NCI-H1417 (cell line): Measurements from ENCODE around the gene METTL26.
A peak's percentile ranks its signal among the peaks of the same experiment; 100 is the strongest.

ENCODE experiments used
- DNase-seq, 3 experiments: peaks; one replicate each; lab custom pipeline; 2025; lab: John Stamatoyannopoulos, UW

METTL26 gene

DNA sequence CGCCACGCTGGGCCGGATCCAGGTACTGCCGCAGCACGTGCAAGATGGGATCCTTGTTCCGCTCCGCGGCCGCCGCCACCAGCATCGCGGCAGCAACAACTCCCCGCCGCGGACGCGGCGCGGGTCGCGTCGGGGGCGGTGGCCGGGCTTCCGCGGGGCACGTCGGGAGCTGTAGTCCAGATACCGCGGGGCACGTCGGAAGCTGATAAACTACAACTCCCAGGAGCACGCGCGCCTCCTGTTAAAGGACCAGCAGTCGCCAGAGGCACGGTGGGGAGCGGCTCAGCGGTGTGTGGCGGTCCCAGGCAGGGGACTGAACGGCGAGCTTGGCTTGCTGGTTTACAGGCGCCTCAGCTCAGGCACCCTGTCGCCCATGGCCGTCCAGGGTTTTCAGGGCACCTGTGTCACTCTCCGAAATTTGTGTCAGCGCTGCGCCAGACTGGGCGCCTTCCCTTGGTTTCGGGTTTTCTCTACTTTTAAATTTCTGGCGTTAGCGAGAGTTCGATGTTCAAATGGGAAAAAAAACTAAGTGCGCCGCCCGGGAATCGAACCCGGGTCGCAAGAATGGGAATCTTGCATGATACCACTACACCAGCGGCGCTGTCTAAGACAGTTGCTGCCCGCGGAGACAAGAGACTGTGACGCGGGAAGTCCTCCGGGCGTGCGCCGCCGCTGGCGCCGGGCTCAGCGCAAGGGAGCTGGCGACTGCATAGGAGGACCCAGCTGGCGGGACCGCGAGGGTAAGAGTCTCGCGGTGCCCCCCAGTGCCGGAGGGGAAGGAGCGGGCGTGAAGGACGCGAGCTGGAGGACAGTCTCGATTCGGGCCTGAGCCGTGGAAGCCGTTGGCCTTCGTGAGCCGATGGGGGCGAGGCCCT, at the start of gene METTL26:
Gene METTL26, minus strand, starts transcription at position 100 of the 875 bp plus-strand sequence. Its CDS starts 15 bp downstream, at position 85.
- peak; percentile 92 to 98 (median 96) for DNase-seq

DNA sequence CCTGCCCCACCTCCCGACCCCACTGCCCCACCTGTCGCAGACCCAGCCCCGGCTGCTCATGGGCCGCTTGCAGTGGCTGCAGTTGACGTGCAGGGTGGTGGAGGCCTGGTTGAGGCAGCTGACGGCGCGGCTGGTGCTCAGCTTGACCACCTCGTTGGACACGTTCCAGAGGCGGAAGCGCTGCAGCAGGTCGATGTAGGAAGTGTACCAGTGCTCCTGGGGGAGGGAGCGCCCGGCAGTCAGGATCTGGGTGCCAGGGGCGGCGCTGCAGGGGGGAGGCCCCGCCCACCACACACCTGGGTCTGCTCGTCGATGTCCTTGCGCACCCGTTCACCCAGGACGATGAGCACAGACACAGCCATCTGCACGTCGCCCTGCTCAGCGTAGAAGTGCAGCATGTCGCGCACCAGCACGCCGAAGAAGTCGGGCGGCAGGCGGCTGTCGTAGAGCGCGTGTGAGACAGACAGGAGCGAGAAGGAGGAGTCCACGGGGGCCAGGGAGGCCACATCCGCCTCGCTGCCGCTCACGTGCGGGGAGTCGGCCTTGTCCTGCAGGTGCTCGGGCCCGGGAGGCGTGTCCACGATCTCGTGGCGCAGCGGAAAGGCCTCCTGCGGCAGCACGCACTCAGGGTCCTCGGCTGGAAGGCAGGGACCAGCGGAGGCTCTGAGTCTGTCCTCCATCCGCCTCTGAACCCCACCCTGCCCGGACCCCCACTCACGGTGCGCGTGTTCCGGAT, 49.0 kb upstream of the METTL26 start:
- DNase-seq: peak; percentile 83 to 93 (median 91)

DNA sequence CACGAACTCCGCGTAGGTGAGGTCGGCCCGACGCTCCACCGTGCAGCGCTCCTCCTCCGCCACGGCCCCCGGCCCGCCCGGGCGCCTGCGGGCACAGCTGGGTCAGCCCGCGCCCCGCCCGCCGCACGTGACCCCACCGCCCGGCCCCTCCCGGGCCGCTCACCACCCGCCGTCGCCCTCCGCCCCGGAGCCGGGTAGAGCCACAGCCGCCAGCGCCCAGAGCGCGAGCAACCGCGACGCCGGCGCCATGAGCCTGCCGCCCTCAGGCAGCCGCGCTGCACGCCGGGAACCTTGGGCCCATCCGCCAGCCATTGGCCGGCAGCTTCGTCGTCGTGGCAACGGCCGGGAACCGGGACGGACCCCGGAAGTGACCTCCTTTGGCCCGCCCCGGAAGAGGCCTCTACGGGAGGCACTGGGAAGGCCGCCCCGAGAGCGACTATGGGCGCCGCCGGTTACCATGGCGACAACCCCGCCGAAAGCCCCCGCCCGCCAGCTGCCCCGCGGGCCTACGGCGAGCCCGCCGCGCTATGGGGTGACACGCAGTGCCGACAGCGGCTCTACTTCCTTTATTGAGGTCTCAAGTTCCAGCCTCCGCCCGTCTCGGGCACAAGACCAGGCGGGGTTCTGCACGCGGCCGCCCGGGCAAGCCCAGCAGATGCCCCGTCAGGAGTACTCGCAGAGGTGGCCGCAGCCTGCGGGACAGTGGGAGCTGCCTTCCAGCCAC, 48.1 kb upstream of the METTL26 start, which contains the start of gene JMJD8:
Gene JMJD8, minus strand, starts transcription at position 264 of the 724 bp plus-strand sequence. Its CDS starts 15 bp downstream, at position 249.
- peak; percentile 95 to 99 (median 97) for DNase-seq

DNA sequence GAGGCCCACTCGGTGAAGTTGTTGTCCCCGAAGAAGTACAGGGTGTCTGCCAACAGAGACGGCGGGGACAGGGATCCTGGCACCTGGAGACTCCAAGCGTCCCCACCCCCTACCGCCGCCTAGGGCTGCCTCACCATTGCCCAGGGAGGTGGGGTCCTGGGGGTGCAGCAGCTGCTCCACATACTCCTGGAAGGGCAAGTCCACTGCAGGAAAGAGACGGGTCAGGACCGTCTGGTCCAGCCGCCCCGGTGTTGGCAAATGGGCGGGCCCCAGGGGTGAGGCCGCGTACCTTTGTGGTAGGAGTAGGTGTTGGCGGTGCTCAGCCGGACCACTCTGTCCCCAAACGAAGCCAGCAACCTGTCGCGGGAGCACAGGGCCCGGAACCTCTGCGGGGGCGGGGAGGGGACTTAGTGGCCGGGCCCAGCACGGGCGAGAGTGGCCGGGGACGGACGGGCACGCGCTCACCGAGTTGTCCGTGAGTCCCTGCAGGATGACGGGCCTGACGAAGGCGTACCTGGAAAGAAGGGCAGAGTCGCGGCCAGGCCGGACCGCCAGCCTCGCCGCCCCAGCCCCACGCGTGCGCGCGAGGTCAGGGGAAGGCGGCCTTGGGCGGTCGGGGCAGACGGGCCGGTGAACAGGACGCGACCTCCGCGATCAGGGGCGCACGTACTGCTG, 47.4 kb upstream of the METTL26 start:
- no peak for DNase-seq

DNA sequence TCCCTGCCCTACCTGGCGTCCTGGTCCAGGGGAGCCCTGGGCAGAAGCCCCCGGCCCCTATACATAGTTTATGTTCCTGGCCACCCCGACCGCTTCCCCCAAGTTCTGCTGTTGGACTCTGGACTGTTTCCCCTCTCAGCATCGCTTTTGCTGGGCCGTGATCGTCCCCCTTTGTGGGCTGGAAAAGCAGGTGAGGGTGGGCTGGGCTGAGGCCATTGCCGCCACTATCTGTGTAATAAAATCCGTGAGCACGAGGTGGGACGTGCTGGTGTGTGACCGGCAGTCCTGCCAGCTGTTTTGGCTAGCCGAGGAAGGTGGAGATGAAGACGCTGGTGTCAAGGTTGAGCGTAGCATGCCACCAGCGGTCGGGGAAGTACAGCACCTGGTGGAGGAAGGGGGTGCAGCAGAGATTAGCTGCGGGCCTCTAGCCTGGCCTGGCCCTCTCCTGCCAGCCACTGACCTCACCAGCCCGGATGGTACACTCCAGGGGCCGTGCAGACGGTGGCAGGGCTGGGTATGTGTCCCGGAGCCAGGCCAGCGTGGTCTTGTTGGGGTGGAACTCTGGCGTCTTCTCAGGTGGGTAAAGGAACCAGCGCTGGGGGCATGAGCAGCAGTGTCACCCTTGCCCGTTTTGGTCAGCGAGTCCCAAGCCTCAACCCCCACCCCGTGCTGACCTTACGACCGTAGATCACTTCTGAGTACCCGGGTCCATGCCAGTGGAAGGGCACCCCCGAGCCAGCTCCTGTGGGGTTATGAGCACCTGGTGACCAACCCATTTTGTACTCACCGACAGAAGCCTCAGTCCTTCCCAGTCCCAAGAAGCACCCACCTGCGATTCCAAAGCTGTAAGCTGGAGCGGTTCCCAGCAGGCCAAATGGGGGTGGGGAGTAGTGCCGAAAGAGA, 46.6 kb upstream of the METTL26 start:
- no peak for DNase-seq

DNA sequence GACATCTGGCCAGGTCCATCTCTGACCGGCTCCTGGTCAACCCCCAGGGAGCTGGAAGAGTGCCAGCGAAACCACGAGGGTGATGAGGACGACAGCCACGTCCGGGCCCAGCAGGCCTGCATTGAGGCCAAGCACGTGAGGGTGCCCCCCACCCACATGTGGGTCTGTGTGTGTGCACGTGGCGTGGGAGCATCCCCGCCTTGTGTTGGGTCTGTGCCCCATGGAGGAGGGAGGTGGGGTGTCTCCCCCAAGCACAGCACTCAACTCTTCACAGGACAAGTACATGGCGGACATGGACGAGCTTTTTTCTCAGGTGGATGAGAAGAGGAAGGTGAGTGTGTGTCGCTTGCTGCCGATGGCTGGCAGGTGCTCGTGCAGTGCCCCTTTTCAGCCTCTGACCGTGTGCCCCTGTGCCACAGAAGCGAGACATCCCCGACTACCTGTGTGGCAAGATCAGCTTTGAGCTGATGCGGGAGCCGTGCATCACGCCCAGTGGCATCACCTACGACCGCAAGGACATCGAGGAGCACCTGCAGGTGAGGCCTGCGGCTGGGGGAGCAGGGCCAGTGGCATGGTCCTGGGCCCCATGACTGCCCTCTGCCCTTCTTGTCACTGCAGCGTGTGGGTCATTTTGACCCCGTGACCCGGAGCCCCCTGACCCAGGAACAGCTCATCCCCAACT, 45.8 kb upstream of the METTL26 start:
- no peak for DNase-seq

DNA sequence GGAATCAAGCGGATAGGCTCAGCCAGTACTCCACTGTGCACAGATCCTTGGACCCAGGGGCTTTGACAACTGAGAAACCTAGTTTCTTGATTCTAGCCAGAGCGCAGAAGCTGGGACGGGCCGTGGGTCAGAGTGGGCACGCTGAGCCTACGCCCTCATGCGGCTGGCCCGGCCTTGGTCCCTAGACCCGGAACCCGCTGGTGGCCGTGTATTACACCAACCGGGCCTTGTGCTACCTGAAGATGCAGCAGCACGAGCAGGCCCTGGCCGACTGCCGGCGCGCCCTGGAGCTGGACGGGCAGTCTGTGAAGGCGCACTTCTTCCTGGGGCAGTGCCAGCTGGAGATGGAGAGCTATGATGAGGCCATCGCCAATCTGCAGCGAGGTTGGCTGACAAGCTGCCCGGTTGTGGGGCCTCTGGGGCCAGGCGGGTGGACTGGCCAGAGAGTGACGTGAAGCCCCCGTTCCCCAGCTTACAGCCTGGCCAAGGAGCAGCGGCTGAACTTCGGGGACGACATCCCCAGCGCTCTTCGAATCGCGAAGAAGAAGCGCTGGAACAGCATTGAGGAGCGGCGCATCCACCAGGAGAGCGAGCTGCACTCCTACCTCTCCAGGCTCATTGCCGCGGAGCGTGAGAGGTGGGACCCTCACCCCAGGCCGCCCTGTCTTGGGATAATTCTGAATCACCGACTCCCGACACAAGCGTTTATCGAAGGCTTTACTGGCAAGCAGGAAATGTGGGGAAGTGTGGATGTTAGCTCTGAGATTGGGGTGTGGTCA, 45.1 kb upstream of the METTL26 start:
- peak in 1 of 3 experiments; percentile 32 for DNase-seq

DNA sequence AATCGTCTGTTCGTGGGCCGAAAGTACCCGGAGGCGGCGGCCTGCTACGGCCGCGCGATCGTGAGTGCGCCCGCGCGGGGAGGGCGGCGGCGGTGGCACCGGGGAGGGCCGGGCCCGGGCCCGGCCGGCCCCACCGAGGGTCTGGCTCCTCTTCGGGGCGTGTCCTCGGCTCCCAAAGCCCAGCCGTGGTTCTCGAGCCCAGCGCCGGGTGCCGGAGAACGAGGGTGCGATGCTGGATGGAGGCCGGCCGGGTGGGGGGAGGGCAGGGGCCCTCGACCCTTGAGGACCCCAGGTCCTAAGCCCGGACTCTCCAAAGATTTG, 44.5 kb upstream of the METTL26 start:
- no peak for DNase-seq

DNA sequence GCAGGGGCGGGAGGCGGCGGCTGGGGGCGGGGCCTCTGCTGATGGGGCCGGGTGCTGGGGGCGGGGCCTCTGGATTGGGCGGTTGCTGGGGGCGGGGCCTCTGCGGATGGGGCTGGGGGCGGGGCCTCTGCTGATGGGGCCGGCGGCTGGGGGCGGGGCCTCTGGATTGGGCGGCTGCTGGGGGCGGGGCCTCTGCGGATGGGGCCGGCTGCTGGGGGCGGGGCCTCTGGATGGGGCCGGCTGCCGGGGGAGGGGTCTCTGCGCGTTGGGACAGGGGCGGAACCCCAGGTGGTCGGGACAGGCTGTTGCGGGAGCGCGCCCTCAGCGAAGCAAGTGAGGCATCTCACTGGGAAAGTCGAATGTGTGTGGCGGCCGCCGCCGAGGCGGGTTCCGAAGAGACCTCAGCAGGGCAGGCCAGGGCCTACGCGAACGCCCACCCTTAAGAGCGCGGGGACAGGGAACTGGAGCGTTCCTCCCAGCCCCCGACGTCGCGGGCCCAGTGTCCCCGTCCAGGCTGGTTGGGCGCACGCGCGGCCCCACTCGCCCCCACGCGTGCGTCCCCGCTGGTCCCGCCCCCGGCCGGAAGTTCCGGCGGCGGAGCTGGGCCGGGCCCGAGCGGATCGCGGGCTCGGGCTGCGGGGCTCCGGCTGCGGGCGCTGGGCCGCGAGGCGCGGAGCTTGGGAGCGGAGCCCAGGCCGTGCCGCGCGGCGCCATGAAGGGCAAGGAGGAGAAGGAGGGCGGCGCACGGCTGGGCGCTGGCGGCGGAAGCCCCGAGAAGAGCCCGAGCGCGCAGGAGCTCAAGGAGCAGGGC, 43.9 kb upstream of the METTL26 start, which contains the start of gene STUB1:
Gene STUB1, plus strand, starts transcription at position 597 of the 811 bp plus-strand sequence. Its CDS starts 116 bp downstream, at position 713.
- peak; percentile 80 to 91 (median 90) for DNase-seq

DNA sequence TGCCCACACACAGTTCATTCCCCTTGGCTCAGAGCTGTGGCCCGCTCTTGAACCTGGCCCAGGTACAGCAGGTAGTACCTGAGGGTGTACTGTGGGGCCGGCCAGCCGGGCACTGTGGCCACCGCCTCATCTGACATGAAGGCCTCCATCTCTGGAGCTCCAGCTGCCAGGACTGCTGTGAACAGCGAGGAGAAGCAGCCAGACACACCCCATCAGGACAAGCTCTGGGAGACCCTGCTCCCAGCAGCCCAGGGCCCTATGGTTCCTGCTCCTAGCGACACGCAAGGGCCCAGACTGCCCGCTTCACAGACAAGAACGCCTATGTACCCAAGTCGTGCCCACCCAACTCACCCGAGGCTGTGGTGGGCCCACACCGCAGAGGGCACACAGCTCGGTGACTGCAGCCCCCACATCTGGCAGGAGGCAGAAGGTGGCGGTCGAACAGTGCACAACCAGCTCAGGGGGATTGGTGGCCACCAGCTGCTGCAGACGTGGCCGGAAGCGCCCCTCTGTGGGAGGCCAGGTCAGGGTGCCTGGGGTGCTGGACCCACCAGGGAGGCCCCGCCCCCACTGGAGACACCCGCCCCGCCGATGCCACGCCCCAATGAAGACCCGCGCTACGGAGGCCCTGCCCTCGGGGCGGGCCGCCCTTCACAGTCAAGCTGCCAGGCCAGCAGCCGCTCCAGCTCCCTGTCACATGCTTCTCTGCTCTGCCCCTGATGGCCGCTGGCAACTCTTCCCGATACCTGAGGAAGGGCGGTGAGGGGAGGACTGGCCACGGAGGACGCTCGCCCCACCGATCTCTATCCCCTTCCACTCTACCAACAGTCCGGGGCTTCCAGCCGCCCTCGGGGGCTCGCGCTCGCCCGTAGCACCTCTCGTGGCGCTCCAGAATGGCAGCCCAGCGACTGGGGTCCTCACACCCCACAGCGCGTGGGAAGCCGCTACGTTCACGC, 43.0 kb upstream of the METTL26 start:
- peak; percentile 78 to 86 (median 80) for DNase-seq

DNA sequence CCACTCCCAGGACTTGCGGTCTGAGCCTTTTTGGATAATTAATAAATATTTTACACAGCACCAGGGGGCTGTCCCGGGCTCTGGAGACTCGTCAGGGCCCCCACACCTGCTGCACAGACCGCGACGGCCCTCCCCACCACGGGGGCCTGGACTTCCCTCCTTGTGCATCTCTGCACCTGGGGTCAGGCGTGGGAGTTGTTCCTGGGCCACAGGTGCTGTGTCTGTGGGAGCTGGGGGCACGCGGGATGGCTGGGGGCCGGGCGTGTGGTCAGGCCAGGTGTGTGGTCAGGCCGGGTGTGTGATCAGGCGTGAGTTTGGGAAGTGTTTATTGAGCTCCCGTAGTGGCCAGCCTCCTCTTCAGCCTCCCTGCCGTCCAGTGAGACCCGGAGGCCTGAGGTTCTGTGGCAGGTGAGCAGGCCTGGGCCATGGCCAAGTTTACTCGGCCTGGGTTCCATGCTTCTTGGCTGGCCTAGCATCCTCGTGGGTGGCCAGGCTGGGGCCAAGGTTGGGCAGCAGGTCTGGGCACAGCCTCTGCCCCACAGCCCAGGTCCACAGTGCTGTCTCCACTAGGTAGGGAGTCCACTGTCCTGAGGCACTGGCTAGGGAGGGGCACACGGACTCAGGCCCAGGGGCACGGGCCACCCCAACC, 42.2 kb upstream of the METTL26 start:
- no peak for DNase-seq

DNA sequence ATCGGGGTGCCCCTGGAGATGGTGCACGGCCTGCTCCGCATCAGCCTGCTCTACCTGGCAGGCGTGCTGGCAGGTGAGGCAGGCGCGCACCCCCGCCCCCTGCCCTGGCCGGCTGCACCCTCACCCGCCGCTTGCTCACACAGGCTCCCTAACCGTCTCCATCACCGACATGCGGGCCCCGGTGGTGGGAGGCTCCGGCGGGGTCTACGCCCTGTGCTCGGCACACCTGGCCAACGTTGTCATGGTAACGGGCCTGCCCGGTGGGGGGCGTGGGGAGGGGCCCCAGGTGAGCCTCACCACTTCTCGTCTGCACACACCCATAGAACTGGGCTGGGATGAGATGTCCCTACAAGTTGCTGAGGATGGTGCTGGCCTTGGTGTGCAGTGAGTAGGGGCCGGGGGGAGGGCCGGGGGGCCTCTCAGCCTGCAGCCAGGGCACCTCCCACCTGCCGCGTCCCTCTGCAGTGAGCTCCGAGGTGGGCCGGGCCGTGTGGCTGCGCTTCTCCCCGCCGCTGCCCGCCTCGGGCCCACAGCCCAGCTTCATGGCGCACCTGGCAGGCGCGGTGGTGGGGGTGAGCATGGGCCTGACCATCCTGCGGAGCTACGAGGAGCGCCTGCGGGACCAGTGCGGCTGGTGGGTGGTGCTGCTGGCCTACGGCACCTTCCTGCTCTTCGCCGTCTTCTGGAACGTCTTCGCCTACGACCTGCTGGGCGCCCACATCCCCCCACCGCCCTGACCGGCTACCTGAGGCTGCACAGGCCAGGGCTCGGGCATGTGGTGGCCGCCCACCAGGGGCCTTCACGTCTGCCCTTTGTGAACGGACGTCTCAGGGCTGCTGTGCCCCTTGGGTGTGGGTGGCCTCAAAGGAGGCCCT, 41.4 kb upstream of the METTL26 start:
- DNase-seq: peak; percentile 83 to 89 (median 87)

DNA sequence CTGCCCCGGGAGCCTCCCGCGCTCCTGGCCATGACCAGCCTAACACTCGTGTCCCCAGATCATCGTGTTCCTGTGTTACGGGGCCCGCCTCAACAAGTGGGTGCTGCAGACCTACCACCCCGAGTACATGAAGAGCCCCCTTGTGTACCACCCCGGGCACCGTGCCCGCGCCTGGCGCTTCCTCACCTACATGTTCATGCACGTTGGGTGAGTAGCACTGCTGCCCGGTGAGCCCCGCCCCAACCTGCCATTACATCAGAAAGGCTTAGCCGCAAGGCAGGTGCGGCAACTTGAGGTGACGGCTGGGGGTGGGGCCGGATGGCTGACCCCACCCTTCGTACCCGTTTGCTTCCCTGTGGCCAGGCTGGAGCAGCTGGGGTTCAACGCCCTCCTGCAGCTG, 40.8 kb upstream of the METTL26 start:
- DNase-seq: peak; percentile 87 to 94 (median 89)

DNA sequence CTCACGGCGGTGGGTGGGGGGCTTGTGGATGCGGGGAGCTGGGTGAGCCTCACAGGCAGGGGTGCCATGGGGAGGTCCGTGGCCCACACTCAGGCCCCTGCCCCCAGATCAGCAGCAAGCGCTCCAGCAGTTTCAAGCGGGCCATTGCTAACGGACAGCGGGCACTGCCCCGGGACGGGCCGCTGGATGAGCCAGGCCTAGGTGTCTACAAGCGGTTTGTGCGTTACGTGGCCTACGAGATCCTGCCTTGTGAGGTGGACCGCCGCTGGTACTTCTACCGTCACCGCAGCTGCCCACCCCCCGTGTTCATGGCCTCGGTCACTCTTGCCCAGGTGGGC, 40.4 kb upstream of the METTL26 start:
- peak in 1 of 3 experiments; percentile 46 for DNase-seq

DNA sequence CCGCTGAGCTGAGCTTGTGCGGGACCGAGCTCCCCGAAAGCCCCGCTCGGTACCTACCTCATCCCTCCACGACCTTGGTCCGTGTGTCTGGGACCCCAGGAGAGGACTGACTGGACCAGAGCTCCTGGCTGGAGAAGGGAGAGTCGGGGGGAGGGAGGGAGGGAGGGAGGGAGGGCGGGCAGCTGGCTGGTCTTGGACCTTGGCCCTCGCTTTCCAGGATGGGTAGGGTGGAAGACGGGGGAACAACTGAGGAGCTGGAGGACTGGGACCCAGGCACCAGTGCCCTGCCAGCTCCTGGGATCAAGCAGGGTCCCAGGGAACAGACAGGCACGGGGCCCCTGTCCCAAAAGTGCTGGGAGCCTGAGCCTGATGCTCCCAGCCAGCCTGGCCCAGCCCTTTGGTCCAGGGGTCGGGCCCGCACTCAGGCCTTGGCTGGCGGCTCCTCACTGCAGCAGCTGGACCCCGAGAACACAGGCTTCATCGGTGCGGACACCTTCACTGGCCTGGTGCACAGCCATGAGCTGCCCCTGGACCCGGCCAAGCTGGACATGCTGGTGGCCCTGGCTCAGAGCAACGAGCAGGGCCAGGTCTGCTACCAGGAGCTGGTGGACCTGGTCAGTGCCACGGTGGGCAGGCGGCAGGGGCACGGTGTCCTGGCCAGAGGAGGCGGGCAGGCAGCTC, 39.9 kb upstream of the METTL26 start:
- DNase-seq: no peak
